ENCODE data around the gene NUCKS1. TPM values are rescaled to one million over a fixed set of nuclear protein-coding genes. Genes with fewer than 3 reads are reported as not detected.
A peak's percentile ranks its signal among the peaks of the same experiment; 100 is the strongest.

NUCKS1 gene
- total and polyA plus RNA-seq, 10 donors: 26.9 to 142 (median 96.7) TPM

- peak overlapping the region in 4 of 8 donors; percentile 42 to 78 (median 74) for H3K27ac ChIP-seq
- no peaks in the 10 kb centered on the region for H3K9me3 ChIP-seq
- peaks cover 0 to 28% (median 3%) of the 10 kb centered on the region in 7 donors for H3K27me3 ChIP-seq (replicated peaks in 1 of 7)
- intact Hi-C loops (cut with DNase I; ENCODE audit: low total_unique reads): no loop called here
- WGBS, 5 donors: 65 to 88% (median 69%) methylated on average over 3 of the region's 3 CpGs
- TF ChIP-seq POLR2AphosphoS5 (IDR thresholded peaks at IDR 0.05) (no peak), POLR2A (IDR thresholded peaks at IDR 0.05) (no peak), CTCF (IDR thresholded peaks at IDR 0.05 in 8 of 11, conservative IDR thresholded peaks at IDR 0.05 in 3 of 11) (no peak)
- no peak for DNase-seq
- peaks cover 9 to 93% (median 52%) of the 10 kb centered on the region in 6 donors for H3K4me1 ChIP-seq
- no peak overlapping the region for H3K4me3 ChIP-seq
- H3K36me3 ChIP-seq: no peaks in the 10 kb centered on the region
Observed at GRCh38 chr1:205676597-205676996, 73.4 kb downstream of the NUCKS1 start.

- Histone ChIP-seq H3K36me3 (no peaks in the 10 kb centered on the region), H3K27me3 (replicated peaks in 1 of 7) (peaks cover 0 to 22% (median 3%) of the 10 kb centered on the region in 7 donors), H3K27ac (peak overlapping the region in 5 of 8 donors; percentile 4 to 78 (median 42)), H3K4me3 (no peak overlapping the region), H3K4me1 (peaks cover 12 to 95% (median 57%) of the 10 kb centered on the region in 6 donors), H3K9me3 (no peaks in the 10 kb centered on the region)
- no peak for DNase-seq
- intact Hi-C loops (cut with DNase I; ENCODE audit: low total_unique reads): no loop called here
- WGBS, 5 donors: 90 to 95% (median 91%) methylated on average over 4 to 5 of the region's 5 CpGs
- TF ChIP-seq POLR2AphosphoS5 (IDR thresholded peaks at IDR 0.05) (no peak), CTCF (IDR thresholded peaks at IDR 0.05 in 8 of 11, conservative IDR thresholded peaks at IDR 0.05 in 3 of 11) (no peak), POLR2A (IDR thresholded peaks at IDR 0.05) (no peak)
Observed at GRCh38 chr1:205676002-205676401, 74.0 kb downstream of the NUCKS1 start.

- Histone ChIP-seq H3K36me3 (no peaks in the 10 kb centered on the region), H3K4me3 (no peak overlapping the region), H3K9me3 (no peaks in the 10 kb centered on the region), H3K27me3 (replicated peaks in 1 of 7) (peaks cover 0 to 14% (median 3%) of the 10 kb centered on the region in 7 donors), H3K27ac (peak overlapping the region in 3 of 8 donors; percentile 20 to 78 (median 50)), H3K4me1 (peaks cover 16 to 95% (median 57%) of the 10 kb centered on the region in 6 donors)
- TF ChIP-seq POLR2A (IDR thresholded peaks at IDR 0.05) (no peak), POLR2AphosphoS5 (IDR thresholded peaks at IDR 0.05) (no peak), CTCF (IDR thresholded peaks at IDR 0.05 in 8 of 11, conservative IDR thresholded peaks at IDR 0.05 in 3 of 11) (no peak)
- intact Hi-C loops (cut with DNase I; ENCODE audit: low total_unique reads): no loop called here
- 93 to 97% (median 96%) methylated on average over 4 of the region's 4 CpGs for WGBS, 5 donors
- DNase-seq: no peak
Observed at GRCh38 chr1:205675247-205675646, 74.7 kb downstream of the NUCKS1 start.

- Histone ChIP-seq H3K9me3 (no peaks in the 10 kb centered on the region), H3K27me3 (replicated peaks in 1 of 7) (peaks cover 0 to 8% (median 0%) of the 10 kb centered on the region in 7 donors), H3K27ac (peak overlapping the region in 3 of 8 donors; percentile 9 to 25 (median 18)), H3K4me1 (peaks cover 13 to 97% (median 63%) of the 10 kb centered on the region in 6 donors), H3K36me3 (no peaks in the 10 kb centered on the region), H3K4me3 (no peak overlapping the region)
- DNase-seq: no peak
- TF ChIP-seq CTCF (IDR thresholded peaks at IDR 0.05 in 8 of 11, conservative IDR thresholded peaks at IDR 0.05 in 3 of 11) (no peak), POLR2AphosphoS5 (IDR thresholded peaks at IDR 0.05) (no peak), POLR2A (IDR thresholded peaks at IDR 0.05) (no peak)
- intact Hi-C loops (cut with DNase I; ENCODE audit: low total_unique reads): no loop called here
- WGBS, 5 donors: 66 to 91% (median 84%) methylated on average over 4 of the region's 4 CpGs
Observed at GRCh38 chr1:205672970-205673369, 77.0 kb downstream of the NUCKS1 start.

Data from spleen (tissue), 11 donors.